Uterus (tissue), 4 donors: ENCODE results near the gene WDR17. TPM values are rescaled to one million over a fixed set of nuclear protein-coding genes. Genes with fewer than 3 reads are reported as not detected.

Source experiments
- DNase-seq, 2 donors: peaks; one replicate each; pipeline ENCODE4 v3.0.0-alpha.2; 2019 to 2020
- H3K27ac ChIP-seq, 2 donors: fragments of 200-600 bp; sonication (generic); 1 replicate in 1 of 2; 2 replicates in 1 of 2; pipeline ENCODE4 v1.5.1; 2016 to 2018
- H3K27me3 ChIP-seq, 2 donors: fragments of 200-600 bp; sonication (generic); one replicate each; pipeline ENCODE4 v1.5.1; 2018 to 2019; ENCODE audit warnings: control low read depth in 1 of 2
- H3K36me3 ChIP-seq, 2 donors: fragments of 200-600 bp; sonication (generic); one replicate each; pipeline ENCODE4 v1.5.1; 2019; ENCODE audit warnings: control low read depth in 1 of 2
- H3K4me1 ChIP-seq, 2 donors: fragments of 200-600 bp; sonication (generic); one replicate each; pipeline ENCODE4 v1.5.1; 2018 to 2019; ENCODE audit warnings: control low read depth in 1 of 2
- H3K4me3 ChIP-seq, 2 donors: fragments of 200-600 bp; sonication (generic); 1 replicate in 1 of 2; 2 replicates in 1 of 2; pipeline ENCODE4 v1.5.1; 2018 to 2019; ENCODE audit warnings: mild to moderate bottlenecking in 1 of 2
- H3K9me3 ChIP-seq, 2 donors: fragments of 200-600 bp; sonication (generic); one replicate each; pipeline ENCODE4 v1.5.1; 2019; ENCODE audit warnings: control low read depth in 1 of 2
- POLR2A ChIP-seq, 2 donors: fragments of 450-650 bp; IDR thresholded peaks; one replicate each; pipeline ENCODE4 v1.6.1; 2016; ENCODE audit warnings: antibody characterized with exemption in 2 of 2, mild to moderate bottlenecking in 1 of 2, moderate library complexity in 1 of 2
- intact Hi-C: fragments of 100-400 bp; cut with DNase I; formaldehyde crosslinking; loops from one replicate; pipeline ENCODE4 v1.15.1; 2023; ENCODE audit warnings: low total_unique reads
- total RNA-seq, 4 donors: library from RNA; depleted of rRNA in 3 of 4; stranded (reverse); fragments of >200 nt in 3 of 4; gene quantifications; one replicate each; pipeline versions ENCODE4 v1.1.0 to v1.2.4, GENCODE V29; 2014 to 2023
- TF ChIP-seq, protein P1 (sequence below), 4 experiments: fragments of 200-600 bp in 2 of 4; fragments of 450-650 bp in 2 of 4; sonication (generic) in 2 of 4; IDR thresholded peaks; one replicate each; pipeline ENCODE4 v1.5.1; 2016 to 2019; ENCODE audit warnings: antibody characterized with exemption in 4 of 4, mild to moderate bottlenecking in 2 of 4, moderate library complexity in 1 of 4
- donor health status: DM: yes; HTN: yes; CAD: no.

WDR17 gene
- total RNA-seq, 4 donors from 2014 or later = 0.51 to 7.2 (median 4.5) TPM

DNA sequence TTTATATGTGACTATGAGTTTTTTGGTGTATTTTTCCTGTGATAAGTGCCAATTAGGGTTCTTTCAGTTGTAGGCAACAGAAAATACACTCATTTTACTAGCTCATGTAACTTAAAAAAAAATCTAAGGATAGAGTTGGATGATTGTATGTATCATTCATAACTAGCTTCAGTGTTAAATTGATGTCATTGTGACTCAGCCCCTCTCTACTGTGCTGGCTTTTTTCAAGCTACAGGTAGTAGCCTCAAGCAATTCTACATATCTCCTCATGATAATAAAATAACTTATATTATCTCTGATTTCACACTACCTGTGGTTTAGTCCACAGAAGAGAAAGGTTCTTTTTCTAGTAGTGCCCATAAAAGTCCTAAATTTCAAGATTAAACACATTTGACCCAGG lies 11.9 kb downstream of the WDR17 start:
- DNase-seq = no peak
- Histone ChIP-seq H3K4me1 (no peaks in the 10 kb centered on the region), H3K27ac (no peak overlapping the region), H3K4me3 (no peak overlapping the region), H3K27me3 (no peaks in the 10 kb centered on the region), H3K36me3 (no peaks in the 10 kb centered on the region), H3K9me3 (no peaks in the 10 kb centered on the region)
- no peak for TF ChIP-seq POLR2A (IDR thresholded peaks at IDR 0.05)
- TF ChIP-seq, protein P1, sequence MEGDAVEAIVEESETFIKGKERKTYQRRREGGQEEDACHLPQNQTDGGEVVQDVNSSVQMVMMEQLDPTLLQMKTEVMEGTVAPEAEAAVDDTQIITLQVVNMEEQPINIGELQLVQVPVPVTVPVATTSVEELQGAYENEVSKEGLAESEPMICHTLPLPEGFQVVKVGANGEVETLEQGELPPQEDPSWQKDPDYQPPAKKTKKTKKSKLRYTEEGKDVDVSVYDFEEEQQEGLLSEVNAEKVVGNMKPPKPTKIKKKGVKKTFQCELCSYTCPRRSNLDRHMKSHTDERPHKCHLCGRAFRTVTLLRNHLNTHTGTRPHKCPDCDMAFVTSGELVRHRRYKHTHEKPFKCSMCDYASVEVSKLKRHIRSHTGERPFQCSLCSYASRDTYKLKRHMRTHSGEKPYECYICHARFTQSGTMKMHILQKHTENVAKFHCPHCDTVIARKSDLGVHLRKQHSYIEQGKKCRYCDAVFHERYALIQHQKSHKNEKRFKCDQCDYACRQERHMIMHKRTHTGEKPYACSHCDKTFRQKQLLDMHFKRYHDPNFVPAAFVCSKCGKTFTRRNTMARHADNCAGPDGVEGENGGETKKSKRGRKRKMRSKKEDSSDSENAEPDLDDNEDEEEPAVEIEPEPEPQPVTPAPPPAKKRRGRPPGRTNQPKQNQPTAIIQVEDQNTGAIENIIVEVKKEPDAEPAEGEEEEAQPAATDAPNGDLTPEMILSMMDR (IDR thresholded peaks at IDR 0.05) = no peak
- intact Hi-C loops = no loop called here

DNA sequence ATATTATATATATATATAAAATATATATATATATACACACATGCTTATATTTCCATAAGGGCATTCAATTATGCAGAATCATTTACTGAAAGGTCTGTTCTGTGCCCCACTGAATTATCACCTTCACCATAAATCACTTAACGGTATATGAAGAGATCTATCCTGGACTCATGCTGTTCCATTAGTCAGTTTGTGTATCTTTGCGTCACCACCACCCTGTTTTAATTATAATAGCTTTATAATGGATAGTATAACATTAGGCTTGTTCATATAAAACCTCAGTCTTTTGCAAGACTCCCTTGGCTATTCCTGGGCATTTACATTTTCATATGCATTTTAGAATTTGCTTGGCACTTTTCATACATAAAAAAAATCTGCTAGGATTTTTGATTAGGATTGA lies 19.1 kb downstream of the WDR17 start:
- no peaks in the 10 kb centered on the region for H3K27me3 ChIP-seq
- DNase-seq = no peak
- H3K27ac ChIP-seq = no peak overlapping the region
- H3K4me3 ChIP-seq = no peak overlapping the region
- intact Hi-C loops = no loop called here
- no peaks in the 10 kb centered on the region for H3K9me3 ChIP-seq
- TF ChIP-seq, protein P1 (IDR thresholded peaks at IDR 0.05) = no peak
- no peak for TF ChIP-seq POLR2A (IDR thresholded peaks at IDR 0.05)
- no peaks in the 10 kb centered on the region for H3K4me1 ChIP-seq
- H3K36me3 ChIP-seq = no peaks in the 10 kb centered on the region

DNA sequence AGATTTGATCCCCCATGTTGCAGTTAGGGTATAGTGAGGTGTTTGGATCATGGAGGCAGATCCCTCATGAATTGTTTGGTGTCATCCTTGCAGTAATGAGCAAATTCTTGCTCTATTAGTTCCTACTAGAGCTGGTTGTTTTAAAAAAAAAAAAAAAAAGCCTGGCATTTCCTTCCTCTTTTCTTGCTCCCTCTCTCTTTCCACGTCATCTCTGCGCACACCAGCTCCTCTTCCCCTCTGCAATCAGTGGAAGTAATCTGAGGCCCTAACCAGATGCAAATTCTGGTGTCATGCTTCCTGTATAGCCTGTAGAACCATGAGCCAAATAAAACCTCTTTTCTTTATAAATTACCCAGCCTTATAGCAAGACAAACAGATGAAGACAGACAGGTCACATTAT lies 24.5 kb downstream of the WDR17 start:
- TF ChIP-seq, protein P1 (IDR thresholded peaks at IDR 0.05) = no peak
- no peak for TF ChIP-seq POLR2A (IDR thresholded peaks at IDR 0.05)
- no peaks in the 10 kb centered on the region for H3K27me3 ChIP-seq
- no peak overlapping the region for H3K4me3 ChIP-seq
- H3K36me3 ChIP-seq = no peaks in the 10 kb centered on the region
- no peak for DNase-seq
- no peaks in the 10 kb centered on the region for H3K9me3 ChIP-seq
- intact Hi-C loops = no loop called here
- H3K27ac ChIP-seq = no peak overlapping the region
- no peaks in the 10 kb centered on the region for H3K4me1 ChIP-seq

DNA sequence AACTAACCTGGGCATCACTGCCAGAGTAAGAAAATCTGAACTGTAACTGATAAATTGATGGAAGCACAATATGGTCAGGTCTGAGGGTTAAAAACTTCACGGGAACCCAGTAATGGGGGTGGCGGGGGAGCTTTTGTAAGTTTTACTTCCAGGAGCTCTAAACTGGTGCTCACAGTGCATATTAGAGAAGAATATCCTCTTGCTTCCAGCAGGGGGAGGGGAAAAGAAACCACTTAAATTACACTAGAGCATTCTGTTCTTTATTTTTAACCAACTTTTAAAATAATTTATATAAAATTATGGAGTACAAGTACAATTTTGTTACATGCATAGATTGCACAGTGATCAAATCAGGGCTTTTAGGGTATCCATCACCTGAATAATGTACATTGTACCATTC lies 33.7 kb downstream of the WDR17 start:
- DNase-seq = no peak
- Histone ChIP-seq H3K4me3 (no peak overlapping the region), H3K36me3 (no peaks in the 10 kb centered on the region), H3K9me3 (no peaks in the 10 kb centered on the region), H3K27ac (no peak overlapping the region), H3K27me3 (no peaks in the 10 kb centered on the region), H3K4me1 (no peaks in the 10 kb centered on the region)
- no peak for TF ChIP-seq POLR2A (IDR thresholded peaks at IDR 0.05)
- TF ChIP-seq, protein P1 (IDR thresholded peaks at IDR 0.05) = no peak
- intact Hi-C loops = no loop called here

DNA sequence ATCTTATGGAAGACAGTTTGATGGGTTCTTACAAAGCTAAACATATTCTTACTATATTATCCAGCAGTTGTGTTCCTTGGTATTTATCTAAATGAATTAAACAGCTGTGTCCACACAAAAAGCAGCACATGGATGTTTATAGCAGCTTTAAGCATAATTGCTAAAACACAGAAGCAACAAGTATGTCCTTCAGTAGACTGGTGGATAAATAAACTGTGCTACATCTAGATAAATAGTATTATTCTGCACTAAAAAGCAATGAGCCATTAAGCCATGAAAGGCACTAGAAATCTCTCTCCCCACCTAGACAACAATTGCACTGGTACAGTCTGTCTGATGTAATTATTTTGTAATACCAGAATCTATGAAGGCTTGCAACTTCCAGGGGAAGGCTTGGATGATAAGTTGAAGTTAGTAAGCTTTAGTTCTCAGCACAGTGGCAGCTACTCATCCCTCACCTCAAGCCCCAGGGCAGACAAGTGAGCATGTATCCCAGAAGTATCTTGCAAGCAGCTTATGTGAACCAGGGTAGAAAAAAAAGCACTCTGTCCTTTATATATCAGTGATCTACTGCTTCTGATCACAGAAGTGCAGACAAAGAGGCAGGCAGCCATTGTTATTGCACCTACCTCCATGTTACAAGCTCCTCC lies 36.9 kb downstream of the WDR17 start:
- Histone ChIP-seq H3K4me3 (no peak overlapping the region), H3K27ac (no peak overlapping the region), H3K9me3 (no peaks in the 10 kb centered on the region), H3K27me3 (no peaks in the 10 kb centered on the region), H3K36me3 (no peaks in the 10 kb centered on the region), H3K4me1 (no peaks in the 10 kb centered on the region)
- intact Hi-C loops = no loop called here
- TF ChIP-seq, protein P1 (IDR thresholded peaks at IDR 0.05) = no peak
- TF ChIP-seq POLR2A (IDR thresholded peaks at IDR 0.05) = no peak
- no peak for DNase-seq
